Measurements from ENCODE around the gene FSD1L. TPM values are rescaled to one million over a fixed set of nuclear protein-coding genes. Genes with fewer than 3 reads are reported as not detected.

The FSD1L gene
- polyA plus RNA-seq, 3 donors, result 0.96 to 3.2 (median 1.5) TPM

- H3K36me3 ChIP-seq (replicated peaks in 1 of 2; ENCODE audit: control insufficient read depth in 1 of 2, insufficient read depth in 2 of 2, low read length in 2 of 2), result no peaks in the 10 kb centered on the region
- peak overlapping the region; percentile 37 for H2AFZ ChIP-seq (ENCODE audit: insufficient read depth, low read depth, low read length, poor library complexity, severe bottlenecking)
- peaks cover 0 to 1% (median 0%) of the 10 kb centered on the region in 3 donors for H3K27me3 Mint-ChIP-seq (ENCODE audit: low read depth in 3 of 3)
- H3K4me2 ChIP-seq (replicated peaks; ENCODE audit: extremely low read depth, low read length, poor library complexity, severe bottlenecking), result peak overlapping the region; percentile 21
- DNase-seq, result peak in 1 of 3 donors; percentile 21
- H3K27ac ChIP-seq (ENCODE audit: low read depth in 1 of 2, low read length in 2 of 2), result peak overlapping the region in 1 of 2 donors; percentile 68
- H4K20me1 ChIP-seq (ENCODE audit: insufficient read depth, low read length), result no peaks in the 10 kb centered on the region
- intact Hi-C loops (cut with micrococcal nuclease), result no loop called here
- no peaks in the 10 kb centered on the region for H3K79me2 ChIP-seq (ENCODE audit: insufficient read depth, low read length)
- no peak for TF ChIP-seq CTCF (IDR thresholded peaks at IDR 0.05)
- peaks cover 50% of the 10 kb centered on the region for H3K4me1 Mint-ChIP-seq
- no peak overlapping the region for H3K4me3 ChIP-seq (replicated peaks in 1 of 3; ENCODE audit: low read depth in 2 of 3, low read length in 3 of 3)
- no peak overlapping the region for H3K9ac ChIP-seq (ENCODE audit: insufficient read depth, low read length, poor library complexity, severe bottlenecking)
- peaks cover 34 to 40% of the 10 kb centered on the region in 2 donors for H3K4me1 ChIP-seq (ENCODE audit: control insufficient read depth in 1 of 2, insufficient read depth in 2 of 2, low read length in 2 of 2)
- peak overlapping the region in 6 of 7 donors; percentile 47 to 86 (median 58) for H3K27ac Mint-ChIP-seq
- no peaks in the 10 kb centered on the region for H3K27me3 ChIP-seq (ENCODE audit: control insufficient read depth in 2 of 2, insufficient read depth in 2 of 2, low read length in 2 of 2)
- no peaks in the 10 kb centered on the region for H3K9me3 ChIP-seq (replicated peaks in 1 of 2; ENCODE audit: control insufficient read depth in 1 of 2, insufficient read depth in 1 of 2, low read length in 2 of 2)
- WGBS (ENCODE audit: insufficient coverage), result 100% methylated on average over 1 of the region's 2 CpGs
- peaks cover 5 to 16% of the 10 kb centered on the region in 2 donors for H3K36me3 Mint-ChIP-seq
- peaks cover 3 to 17% (median 7%) of the 10 kb centered on the region in 7 donors for H3K9me3 Mint-ChIP-seq
- H3K4me3 Mint-ChIP-seq, result peak overlapping the region in 1 of 2 donors; percentile 23
Measured at GRCh38 chr9:105496826-105497225, 49.0 kb downstream of the FSD1L start.

- Histone ChIP-seq H3K4me2 (replicated peaks; ENCODE audit: extremely low read depth, low read length, poor library complexity, severe bottlenecking) (no peak overlapping the region), H3K27ac (ENCODE audit: low read depth in 1 of 2, low read length in 2 of 2) (peak overlapping the region in 1 of 2 donors; percentile 68), H3K4me1 (ENCODE audit: control insufficient read depth in 1 of 2, insufficient read depth in 2 of 2, low read length in 2 of 2) (peaks cover 34 to 40% of the 10 kb centered on the region in 2 donors), H3K9ac (ENCODE audit: insufficient read depth, low read length, poor library complexity, severe bottlenecking) (no peak overlapping the region), H3K36me3 (replicated peaks in 1 of 2; ENCODE audit: control insufficient read depth in 1 of 2, insufficient read depth in 2 of 2, low read length in 2 of 2) (no peaks in the 10 kb centered on the region), H4K20me1 (ENCODE audit: insufficient read depth, low read length) (no peaks in the 10 kb centered on the region), H3K27me3 (ENCODE audit: control insufficient read depth in 2 of 2, insufficient read depth in 2 of 2, low read length in 2 of 2) (no peaks in the 10 kb centered on the region), H3K79me2 (ENCODE audit: insufficient read depth, low read length) (no peaks in the 10 kb centered on the region), H3K9me3 (replicated peaks in 1 of 2; ENCODE audit: control insufficient read depth in 1 of 2, insufficient read depth in 1 of 2, low read length in 2 of 2) (no peaks in the 10 kb centered on the region), H2AFZ (ENCODE audit: insufficient read depth, low read depth, low read length, poor library complexity, severe bottlenecking) (no peak overlapping the region), H3K4me3 (replicated peaks in 1 of 3; ENCODE audit: low read depth in 2 of 3, low read length in 3 of 3) (no peak overlapping the region)
- Mint-ChIP-seq H3K4me3 (no peak overlapping the region), H3K36me3 (peaks cover 2 to 16% of the 10 kb centered on the region in 2 donors), H3K9me3 (peaks cover 0 to 11% (median 4%) of the 10 kb centered on the region in 7 donors), H3K4me1 (peaks cover 50% of the 10 kb centered on the region), H3K27ac (peak overlapping the region in 4 of 7 donors; percentile 47 to 66 (median 56)), H3K27me3 (ENCODE audit: low read depth in 3 of 3) (peaks cover 0 to 1% (median 0%) of the 10 kb centered on the region in 3 donors)
- no peak for TF ChIP-seq CTCF (IDR thresholded peaks at IDR 0.05)
- DNase-seq, result no peak
- intact Hi-C loops (cut with micrococcal nuclease), result no loop called here
Measured at GRCh38 chr9:105497704-105498103, 49.9 kb downstream of the FSD1L start.
